Dermis blood vessel endothelial cell (primary cell): ENCODE measurements around the gene CELF2. TPM values are rescaled to one million over a fixed set of nuclear protein-coding genes. Genes with fewer than 3 reads are reported as not detected.

Source experiments
- DNase-seq: peaks from one replicate; pipeline ENCODE4 v3.0.0; 2010
- total RNA-seq: library from RNA; depleted of rRNA; stranded (reverse); fragments of >200 nt; gene quantifications from 2 replicates; pipeline ENCODE4 v1.2.3, GENCODE V29; 2014

Gene CELF2
- total RNA-seq, 1 donor from 2014 or later: 10.2 TPM

DNA sequence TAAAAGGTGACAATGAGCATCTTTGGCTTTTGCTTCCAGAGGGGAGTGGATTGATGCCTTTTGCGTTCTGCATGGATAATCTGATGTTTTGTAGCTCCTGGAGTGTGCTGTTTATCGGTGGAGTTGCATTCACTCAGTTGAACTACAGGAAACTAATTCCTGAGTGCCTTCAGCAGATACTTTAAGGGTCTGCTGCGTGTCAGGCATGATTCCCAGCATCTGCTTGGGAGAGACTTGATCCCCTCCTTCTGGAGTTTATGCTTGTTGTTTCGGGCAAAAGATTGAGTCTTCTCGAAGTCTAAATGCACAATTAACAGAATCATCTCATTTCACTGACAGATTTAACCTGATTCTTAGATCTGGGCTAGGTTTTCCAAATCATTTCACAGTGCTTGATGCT lies 46.2 kb downstream of the CELF2 start:
- no peak for DNase-seq

DNA sequence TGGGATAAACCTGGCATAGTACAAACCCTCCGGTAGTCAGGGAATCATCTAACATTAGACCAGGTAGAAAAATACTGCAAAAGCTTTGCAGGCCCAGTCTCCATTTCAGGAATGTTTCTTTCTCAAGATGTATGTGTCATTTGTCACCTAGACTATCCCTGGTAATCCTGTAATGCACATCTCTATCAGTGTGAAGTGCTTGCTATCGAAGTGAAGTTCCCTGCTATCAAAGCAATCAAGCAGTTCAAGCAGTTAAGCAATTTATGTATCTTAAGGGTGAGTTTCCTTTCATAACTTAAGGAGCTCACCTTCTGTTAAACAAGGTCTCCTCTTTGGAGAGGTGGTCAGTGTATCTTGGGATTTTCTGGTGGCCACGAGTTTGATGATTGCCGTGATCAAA lies 47.2 kb downstream of the CELF2 start:
- no peak for DNase-seq

DNA sequence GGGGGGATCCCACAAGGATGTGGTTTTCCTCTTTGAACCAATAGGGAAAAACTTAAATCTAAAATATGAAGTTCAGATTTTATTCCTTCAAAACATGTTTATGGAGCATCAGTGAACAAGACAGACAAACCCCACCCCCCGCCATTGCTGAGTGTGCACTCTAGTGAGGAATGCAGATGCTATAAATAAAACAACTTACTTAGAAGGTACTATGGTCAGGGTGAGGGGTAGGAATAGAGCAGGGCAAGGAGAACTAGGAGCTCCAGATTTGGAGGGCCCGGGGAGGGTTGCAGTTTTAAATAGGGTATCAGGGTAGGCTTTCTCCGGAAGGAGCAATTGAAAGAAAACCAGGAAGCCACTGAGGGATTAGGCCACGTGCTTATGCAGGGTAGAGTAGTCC lies 47.9 kb downstream of the CELF2 start:
- DNase-seq: no peak

DNA sequence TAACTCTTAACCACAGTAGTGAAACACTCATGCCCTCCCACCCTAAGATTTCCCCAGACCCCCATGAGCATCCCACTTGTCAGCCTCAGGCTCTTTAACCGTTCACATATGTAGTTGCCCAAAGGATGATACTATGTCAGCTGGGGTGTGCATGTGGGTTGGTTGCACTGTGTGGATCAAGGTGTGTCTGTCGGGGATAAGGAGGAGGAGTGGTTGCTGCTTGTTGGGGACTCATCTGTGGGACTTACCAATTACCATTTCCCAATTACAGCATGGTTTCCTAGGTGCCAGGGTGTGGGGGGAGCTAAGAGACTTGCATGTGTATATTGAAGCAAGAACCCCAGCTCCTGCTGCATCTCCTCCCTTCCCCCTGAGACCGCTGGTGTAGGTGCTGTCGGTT lies 48.8 kb downstream of the CELF2 start:
- no peak for DNase-seq

DNA sequence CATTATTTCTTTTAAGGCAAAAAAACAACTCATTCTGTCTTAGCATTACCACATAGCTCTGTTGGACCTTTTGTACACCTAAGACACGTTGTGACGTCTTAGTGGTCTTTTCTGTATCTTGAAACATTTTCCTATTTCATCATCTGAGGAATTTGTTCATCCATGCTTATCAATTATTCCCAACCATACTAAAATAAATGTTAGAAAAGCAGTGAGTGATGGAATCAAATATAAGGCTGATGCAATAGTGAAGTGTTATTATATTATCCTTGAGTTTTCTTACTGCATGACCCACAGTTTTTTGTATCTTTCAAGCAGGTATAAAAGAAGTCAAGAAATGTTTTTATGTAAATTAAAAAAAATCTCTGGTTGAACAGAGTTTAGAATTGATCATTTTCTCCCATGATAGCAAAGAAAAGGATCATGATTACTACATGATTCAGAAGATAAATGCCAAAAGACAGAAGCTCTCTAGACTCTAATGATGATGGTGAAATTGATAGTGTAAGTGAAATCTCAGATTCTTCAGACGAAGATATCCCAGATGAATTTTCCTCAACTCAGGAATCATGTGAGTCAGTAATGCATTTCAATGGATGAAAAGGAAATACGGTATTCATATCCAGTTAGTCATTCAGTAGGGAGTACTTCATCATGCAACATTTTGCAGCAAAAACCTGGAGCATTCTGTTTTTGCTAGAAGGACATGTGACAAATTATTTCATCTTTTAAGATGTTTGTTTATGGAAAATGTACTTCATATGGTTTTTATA lies 51.4 kb downstream of the CELF2 start:
- peak; percentile 43 for DNase-seq

DNA sequence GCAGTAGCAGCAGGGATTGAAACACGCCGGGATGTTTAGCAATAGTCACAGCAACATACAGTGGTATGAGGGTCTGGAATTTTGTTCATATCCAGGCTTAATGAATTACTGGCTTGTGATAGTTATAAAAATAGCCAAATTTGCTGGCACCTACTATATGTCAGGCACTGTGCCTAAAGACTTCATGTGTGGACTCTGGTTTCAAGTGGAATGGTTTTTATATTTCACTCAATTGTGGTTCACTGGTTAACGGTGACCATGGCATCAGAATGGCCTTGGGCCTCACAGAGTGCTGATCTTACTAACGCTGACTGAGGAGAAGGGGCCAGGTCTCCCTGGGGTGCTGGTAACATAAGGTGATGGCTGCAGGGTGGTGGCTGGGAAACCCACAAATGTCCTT lies 55.7 kb downstream of the CELF2 start:
- DNase-seq: no peak

DNA sequence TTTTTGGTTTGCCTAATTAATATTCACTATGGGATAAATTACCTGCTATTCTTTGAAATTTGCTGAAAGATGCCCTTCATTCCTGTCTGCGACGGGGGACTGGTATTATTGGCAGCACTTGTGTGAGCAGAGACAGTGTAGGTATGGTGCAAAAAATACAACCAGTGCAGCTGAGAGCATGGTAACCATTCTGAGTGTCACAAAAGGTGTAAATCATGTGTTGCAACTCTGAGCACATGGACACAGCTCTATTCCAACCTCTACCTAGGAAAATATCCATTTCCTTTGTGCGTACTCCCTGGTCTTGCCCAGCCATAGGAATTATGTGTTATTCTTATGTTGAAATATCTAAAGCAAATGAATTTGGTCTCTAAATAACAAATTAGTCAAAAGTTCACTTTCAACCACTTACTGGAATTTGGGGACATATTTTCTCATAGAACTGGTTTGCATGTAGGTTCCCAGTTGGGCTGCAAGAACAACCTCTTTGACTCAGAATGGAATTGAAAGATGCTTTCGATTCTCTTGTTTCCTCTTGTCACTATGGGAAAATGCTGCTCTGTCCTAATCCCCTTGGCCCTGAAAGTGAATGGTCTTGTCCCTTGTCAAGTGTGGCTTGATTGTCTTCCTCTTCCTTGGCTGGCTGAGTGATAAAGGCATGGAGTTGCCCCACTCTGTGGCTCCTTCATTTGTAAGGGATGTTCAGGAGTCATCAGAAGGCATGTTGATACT lies 57.0 kb downstream of the CELF2 start:
- no peak for DNase-seq

DNA sequence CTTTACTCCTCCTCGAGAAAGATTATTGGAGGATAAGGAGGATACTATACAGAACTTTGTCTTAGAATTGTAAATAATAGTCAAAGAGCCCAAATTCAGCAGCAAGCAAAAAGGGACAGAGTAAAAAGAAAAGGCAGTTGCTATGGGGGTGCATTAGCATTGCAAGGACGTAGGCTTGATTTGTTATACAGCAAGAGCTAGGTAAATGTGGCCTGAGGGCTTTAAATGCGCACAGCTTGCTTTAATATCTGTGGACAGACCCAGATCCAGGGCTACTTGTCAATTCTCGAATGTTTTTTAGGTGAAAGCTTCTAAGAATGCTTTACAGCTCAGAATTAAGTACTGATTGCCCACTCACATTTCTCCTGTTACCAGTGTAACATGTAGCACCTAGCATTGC lies 58.5 kb downstream of the CELF2 start:
- DNase-seq: no peak

DNA sequence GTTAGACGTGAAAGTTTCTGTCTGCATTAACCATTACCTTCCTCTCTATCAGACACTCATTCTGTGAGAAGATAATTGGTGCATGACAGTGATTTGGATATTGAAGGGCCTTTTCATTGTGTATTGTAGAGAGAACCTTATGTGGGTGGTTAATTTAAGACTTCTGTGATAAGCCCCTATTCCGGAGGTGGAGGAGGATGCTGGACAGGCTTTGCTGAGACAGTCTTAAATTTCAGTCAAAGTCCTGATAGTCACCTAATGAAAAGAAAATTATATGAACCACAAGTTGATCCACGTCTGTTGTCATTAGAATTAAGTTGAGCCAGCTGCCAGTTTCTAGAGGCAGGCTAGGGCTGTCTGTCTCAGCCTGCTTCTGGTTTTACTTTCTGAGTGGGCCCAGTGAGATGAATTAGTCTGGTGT lies 62.9 kb downstream of the CELF2 start:
- DNase-seq: no peak

DNA sequence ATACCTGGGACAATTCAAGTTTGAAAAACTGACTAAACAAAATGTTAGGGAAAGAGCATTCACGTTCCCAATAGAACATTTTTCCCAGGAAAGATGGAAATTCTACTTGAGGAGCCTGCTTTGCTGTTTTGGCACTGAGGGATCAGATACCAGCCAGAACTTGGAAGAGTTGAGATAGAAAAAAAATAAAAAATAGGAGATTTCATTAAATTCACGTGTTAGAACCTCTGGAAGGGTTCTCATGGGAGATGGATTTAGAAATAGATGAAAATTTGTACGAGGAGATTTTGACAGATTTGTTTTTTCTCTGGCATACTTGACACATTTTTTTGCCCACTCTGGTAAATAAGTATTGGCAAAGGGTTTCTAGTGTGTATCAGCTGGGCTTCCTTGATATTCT lies 63.7 kb downstream of the CELF2 start:
- DNase-seq: no peak

DNA sequence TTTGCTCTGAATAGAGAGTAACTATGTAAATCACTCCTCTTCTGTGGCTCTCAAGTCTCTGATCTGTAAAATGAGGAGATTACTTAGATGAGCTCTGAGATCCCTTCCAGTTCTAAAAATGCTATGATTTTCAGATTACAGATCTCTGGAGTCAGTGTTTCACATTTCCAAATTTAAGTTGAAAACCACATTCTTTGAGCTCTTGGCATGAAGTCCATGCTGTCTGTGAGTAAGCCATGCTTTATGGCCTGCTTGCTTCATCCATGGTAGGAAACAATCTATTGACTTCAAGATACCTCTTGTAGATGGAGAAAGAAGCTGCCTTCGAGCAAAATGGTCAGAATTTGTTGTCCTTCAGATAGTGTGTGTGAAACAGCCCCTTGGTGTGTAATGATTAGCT lies 64.9 kb downstream of the CELF2 start:
- DNase-seq: no peak

DNA sequence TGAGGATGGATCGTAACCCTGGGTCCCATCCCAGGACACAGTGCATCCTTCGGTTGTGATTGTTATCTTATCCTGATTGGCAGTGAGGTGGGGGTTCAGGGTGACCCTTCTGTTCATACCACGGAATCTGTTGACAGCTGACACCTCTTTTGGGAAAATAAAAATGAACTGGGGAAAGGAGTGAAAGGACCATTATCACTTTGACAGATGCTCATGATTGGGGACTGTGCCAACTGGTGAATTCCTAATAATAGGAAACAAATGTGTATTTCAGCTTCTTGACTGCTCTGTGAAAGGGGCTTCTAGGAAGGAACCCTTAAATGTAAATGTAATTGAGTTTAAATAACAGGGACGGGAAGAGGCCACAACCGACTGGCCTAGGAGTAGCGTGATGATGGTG lies 65.4 kb downstream of the CELF2 start:
- DNase-seq: no peak

DNA sequence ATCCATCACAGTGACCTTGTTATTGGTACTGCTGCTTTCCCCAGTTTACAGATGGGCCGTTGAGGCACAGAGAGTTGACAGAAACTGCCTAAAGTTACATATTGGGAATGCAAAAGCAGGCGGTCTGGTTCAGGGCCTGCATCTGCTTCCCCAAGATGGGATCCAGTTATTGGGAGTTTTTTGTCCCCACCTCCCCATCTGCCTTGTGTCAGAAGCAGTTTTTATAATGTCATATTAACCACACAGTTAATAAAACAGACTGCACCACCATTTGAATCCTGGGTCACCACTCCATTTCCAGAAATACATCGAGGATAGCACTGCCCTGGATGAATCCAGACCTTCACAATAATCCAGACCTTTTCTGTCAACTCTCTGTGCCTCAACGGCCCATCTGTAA lies 67.9 kb downstream of the CELF2 start:
- DNase-seq: no peak

DNA sequence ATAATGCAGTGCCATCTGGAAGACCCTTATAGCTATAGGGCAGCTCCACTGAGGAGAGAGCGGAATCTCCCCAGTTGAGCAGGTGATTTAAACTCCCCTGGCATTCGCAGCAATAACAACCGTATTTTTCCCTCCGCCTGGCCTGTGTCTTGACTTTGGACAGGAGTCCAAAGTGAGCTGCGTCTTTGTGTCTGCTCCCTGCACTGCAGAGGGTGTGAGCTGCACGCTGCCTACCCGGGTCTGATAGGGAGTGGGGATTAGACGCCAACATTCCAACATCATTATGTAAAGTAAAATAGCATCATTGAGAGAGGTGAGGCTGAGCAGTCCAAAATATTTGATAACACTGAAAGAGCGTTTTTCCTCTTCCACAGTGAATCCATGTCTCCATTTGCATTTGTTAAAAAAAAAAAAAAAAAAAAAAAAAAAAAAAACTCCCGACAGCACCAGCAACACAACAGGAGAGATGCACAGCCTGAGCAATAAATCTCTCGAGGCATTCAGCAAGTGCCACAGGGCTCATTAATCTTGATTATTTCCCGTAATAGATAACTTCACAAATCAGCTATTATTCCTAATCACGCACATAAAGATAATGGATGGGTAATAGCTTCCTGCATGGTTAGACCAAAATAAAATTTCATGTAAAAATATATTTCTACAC lies 68.6 kb downstream of the CELF2 start:
- no peak for DNase-seq

DNA sequence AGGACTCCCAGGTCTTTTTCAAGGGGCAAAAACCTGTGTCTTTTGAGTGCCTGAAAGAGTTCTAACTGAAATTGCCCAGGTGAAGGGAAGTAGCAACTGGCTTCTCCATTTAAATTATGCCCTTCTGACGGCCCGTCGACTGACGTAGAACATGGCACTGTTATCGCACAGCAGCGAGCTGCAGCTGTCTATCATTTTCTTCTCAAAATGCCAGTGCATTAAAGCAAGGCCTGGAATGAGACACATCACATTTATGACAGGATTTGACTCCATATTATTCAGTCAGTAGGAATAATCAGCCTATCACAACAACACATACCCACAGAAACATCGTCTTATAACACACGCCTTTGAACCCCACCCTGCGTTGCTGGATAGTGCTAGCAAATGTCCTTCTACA lies 69.7 kb downstream of the CELF2 start:
- DNase-seq: no peak

DNA sequence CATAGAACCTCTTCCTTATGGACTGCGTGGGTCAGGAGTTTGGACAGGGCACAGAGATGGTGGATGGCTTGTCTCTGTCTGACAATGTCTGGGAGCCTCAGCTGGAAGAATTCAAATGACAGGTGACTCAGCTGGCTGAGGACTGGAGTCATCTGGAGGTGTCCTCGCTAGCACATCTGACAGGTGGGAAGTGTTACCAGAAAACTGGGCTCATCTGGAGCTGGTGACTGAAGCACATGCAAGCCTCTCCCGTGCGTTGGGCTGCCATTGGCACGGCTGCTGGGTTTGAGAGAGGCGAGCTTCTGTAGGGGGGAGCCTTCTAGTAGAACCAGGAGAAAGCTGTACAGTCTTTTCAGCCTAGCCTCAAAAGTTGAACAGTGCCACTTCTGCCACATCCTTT lies 71.0 kb downstream of the CELF2 start:
- DNase-seq: no peak

DNA sequence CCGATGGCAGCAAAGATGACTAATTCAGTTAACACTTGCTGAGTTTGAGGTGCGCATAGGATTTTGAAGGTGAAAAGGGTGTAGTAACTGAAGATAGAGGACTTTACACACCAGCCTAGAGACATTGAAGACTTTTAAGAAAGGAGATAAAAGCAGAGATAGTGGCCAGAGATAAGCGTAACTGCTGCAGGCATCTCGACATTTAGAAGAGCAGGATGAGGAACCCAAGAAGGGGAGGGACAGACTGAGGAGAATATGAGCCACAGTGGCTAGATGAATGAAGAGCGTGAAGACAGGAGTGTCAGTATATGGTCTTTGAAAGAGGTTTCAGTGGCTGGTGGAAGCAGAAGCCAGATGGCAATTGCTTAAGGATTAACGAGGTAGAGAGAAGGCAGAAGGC lies 71.6 kb downstream of the CELF2 start:
- DNase-seq: no peak

DNA sequence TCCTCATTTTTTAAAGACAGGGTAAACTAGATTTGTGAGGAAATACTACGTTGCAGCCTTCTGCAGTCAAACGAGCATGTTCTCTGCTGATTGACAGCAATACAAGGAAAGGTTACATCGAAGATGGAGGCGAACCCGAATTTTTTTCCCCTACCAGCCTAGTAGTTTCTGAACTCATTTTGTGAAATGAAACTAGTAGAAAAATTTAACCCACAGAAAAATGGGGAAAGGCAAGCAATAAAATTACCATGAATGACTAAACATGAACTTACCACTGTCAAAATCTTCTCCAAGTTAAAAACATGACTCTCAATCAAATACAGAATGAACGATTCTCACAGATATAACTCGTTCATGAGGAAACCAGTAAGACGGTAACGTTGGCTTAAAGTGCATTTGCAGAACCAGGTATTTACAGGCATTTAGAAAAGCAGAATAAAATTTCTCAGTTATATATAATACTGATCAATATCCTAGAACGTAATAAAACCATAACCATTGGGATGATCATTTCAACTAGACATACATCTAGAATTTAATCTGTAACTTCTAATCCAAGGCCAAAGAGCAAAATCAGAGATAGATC lies 73.9 kb downstream of the CELF2 start:
- DNase-seq: no peak

DNA sequence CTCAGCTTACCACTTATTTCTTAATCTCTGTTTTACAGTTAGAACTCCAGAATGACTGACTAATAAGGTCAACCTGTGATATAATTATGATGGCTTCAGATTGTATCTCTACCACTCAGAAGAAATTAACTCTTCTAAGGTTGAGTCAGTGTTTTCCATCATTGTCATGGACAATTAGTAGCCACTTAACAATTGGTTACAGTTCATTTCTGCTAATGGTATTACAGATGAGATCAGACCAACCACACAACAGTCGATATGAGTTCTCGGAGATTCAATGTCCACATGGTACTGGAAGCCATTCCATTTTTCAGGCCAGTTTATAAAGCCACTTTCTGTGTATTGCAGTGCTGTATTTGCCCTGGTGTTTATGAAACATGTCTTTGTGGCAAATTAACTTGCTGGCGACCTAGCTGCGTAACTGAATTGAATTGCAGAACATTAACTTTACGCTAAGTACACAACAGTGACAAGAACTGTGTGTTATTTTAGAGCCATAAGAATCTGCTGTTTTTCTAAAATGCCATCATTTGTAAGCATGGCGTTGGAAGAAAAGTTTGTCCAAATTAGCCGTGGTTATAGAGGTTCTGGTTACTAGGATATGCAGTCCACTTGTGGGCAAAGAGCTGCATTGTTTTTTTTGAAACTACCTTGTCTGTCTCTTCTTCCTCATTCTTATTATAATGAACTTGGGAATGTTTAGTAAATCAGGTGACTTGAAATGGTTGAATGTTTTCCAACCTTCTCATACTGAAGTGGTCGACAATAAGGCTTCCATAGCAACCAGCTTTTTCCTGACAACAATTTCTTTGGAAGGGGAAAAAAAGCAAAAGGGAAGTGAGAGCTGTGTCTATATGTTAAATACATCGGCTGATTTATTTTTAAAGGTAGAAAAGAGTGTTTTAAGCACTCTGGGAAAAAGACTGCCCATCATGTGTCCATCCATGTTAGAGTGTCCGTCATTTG lies 76.4 kb downstream of the CELF2 start:
- DNase-seq: peak; percentile 15

DNA sequence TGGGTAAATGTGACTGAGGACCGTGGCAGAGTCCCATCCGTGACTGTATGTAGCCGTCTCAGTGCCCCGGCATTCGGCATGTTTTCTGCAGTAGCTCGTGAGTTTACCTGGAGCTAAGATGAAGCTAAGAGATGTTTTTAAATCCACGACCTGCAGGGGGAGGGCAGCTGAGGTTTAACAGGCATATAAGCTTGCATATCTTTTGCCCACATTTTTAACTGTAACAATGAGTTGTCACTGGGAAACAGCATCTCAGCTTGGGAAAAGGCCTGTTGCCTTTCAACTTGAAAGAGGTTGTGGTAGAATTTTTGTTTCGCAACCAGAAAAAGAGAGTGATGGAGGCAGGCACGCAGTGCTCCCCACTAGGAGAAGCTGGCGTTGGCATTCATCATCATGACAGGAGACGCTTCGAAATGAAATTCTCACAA lies 77.7 kb downstream of the CELF2 start:
- DNase-seq: no peak

DNA sequence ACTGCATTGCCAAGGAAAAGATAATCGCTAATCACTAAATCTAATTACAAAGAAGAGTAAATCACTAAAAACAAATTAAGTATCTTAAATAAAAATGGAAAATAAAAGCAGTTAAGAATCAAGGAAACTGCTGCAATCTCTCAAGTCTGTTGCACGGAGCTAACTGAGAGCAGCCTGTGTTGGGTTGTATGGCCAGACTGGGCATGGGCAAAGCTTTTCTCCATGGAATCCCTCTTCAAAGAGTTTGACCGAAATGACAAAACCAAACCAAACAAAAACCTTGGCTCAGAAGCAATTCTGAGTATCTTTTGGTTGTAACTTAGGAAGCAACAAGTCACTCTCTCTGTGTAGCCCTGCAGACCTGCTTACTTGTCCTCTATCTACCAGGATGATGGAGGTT lies 78.8 kb downstream of the CELF2 start:
- no peak for DNase-seq

DNA sequence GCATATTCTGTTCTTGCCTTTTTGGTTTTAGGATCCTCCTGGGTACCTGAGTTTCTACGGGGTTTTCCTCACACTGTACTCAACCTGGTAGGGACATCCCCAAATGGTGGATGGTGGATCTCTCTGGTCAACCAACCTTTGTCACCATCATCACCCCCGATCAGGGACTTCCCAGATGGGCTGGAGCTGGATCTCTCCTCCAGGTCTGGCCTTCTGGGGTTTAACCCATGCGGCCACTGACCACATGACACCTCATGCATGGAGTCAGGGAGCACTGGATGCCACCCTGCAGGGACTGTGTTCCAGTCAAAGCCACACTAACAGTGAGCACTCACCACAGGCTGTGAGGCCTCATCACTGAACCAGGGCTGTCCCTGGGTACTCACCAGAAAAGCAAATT lies 80.0 kb downstream of the CELF2 start:
- no peak for DNase-seq
